DOHH2 (cell line): ENCODE results near the gene SNRK.

Source experiments
- H3F3A ChIP-seq: fragments of 200-600 bp; sonication (generic), shearing (Covaris generic); 2 replicates; pipeline ENCODE4 v1.6.0; 2016; ENCODE audit warnings: antibody characterized with exemption, mild to moderate bottlenecking; ENCODE audit not compliant: control insufficient read depth, insufficient read depth
- H3K27ac ChIP-seq: fragments of 200-600 bp; sonication (generic); 2 replicates; pipeline ENCODE4 v1.5.1; 2014; ENCODE audit warnings: low read depth, mild to moderate bottlenecking, low read length, moderate library complexity
- H3K27me3 ChIP-seq: fragments of 200-600 bp; sonication (generic); 2 replicates; pipeline ENCODE4 v1.6.1; 2014; ENCODE audit warnings: mild to moderate bottlenecking, low read length, mixed read lengths; ENCODE audit not compliant: control insufficient read depth
- H3K36me3 ChIP-seq: fragments of 200-600 bp; sonication (generic); 2 replicates; pipeline ENCODE4 v1.6.1; 2014; ENCODE audit warnings: mild to moderate bottlenecking, low read length, moderate library complexity, mixed read lengths; ENCODE audit not compliant: control insufficient read depth
- H3K4me1 ChIP-seq: fragments of 200-600 bp; sonication (generic); 2 replicates; pipeline ENCODE4 v1.6.1; 2014; ENCODE audit warnings: mild to moderate bottlenecking, low read length, mixed read lengths; ENCODE audit not compliant: control insufficient read depth
- H3K4me2 ChIP-seq: fragments of 200-600 bp; sonication (generic); 2 replicates; pipeline ENCODE4 v1.6.0; 2014; ENCODE audit warnings: mild to moderate bottlenecking, low read length, moderate library complexity
- H3K4me3 ChIP-seq: fragments of 200-600 bp; sonication (generic); 2 replicates; pipeline ENCODE4 v1.5.1; 2014; ENCODE audit warnings: mild to moderate bottlenecking, low read length, mixed read lengths
- H3K79me2 ChIP-seq: fragments of 200-600 bp; sonication (generic); 2 replicates; pipeline ENCODE4 v1.6.1; 2014; ENCODE audit warnings: mild to moderate bottlenecking, low read length, mixed read lengths; ENCODE audit not compliant: control insufficient read depth
- H3K9me2 ChIP-seq: fragments of 200-600 bp; sonication (generic); replicated peaks from 2 replicates; pipeline ENCODE4 v1.6.1; 2014; ENCODE audit warnings: mild to moderate bottlenecking, low read length, mixed read lengths; ENCODE audit not compliant: control insufficient read depth
- H3K9me3 ChIP-seq: fragments of 200-600 bp; sonication (generic); 2 replicates; pipeline ENCODE4 v1.6.1; 2014; ENCODE audit warnings: antibody characterized with exemption, low read length, mixed read lengths; ENCODE audit not compliant: control insufficient read depth, insufficient read depth
- H4K20me1 ChIP-seq: fragments of 200-600 bp; sonication (generic); 2 replicates; pipeline ENCODE4 v1.6.0; 2014; ENCODE audit warnings: low read depth, mild to moderate bottlenecking, antibody characterized with exemption, low read length, moderate library complexity; ENCODE audit not compliant: control insufficient read depth, insufficient read depth
- CTCF ChIP-seq: fragments of 200-600 bp; sonication (generic); IDR thresholded peaks from one replicate; pipeline ENCODE4 v1.5.1; 2014; ENCODE audit warnings: antibody characterized with exemption, mild to moderate bottlenecking, low read depth, low read length; ENCODE audit not compliant: poor library complexity, severe bottlenecking
- EZH2phosphoT487 ChIP-seq: fragments of 200-600 bp; sonication (generic); IDR thresholded peaks from 2 replicates; pipeline ENCODE4 v1.6.1; 2017; ENCODE audit warnings: borderline replicate concordance, mild to moderate bottlenecking, antibody characterized with exemption, low read length, moderate library complexity, mixed read lengths

SNRK gene

GRCh38 chr3:43290956-43291355, 4.6 kb downstream of the SNRK start:
- peaks cover 18% of the 10 kb centered on the region for H4K20me1 ChIP-seq
- peaks cover 29% of the 10 kb centered on the region for H3K4me1 ChIP-seq
- TF ChIP-seq EZH2phosphoT487 (no peak), CTCF (no peak)

DNA sequence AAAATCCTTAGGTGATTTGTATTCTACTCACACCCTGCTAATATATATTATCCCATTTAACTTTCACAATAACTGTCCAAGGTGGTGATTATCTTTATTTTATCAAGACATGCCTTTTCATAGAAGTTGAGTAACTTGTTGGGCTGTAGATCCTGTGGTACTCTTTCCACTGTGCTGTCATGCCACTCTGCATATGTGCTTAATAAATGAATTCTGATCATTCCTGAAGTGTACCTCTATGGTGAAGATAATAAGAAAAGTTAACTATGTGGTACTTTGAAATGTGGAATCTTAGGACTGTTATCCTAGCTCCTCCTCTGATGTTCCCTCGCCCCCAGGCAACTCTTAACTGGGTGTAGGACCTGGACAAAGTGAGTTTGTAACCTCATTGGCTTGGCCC, 5.2 kb downstream of the SNRK start:
- no peak overlapping the region for H3K4me2 ChIP-seq
- peaks cover 24% of the 10 kb centered on the region for H3K36me3 ChIP-seq
- H3K27ac ChIP-seq, result no peak overlapping the region
- peaks cover 18% of the 10 kb centered on the region for H4K20me1 ChIP-seq
- H3K9me3 ChIP-seq, result no peaks in the 10 kb centered on the region
- no peaks in the 10 kb centered on the region for H3F3A ChIP-seq
- H3K79me2 ChIP-seq, result peaks cover 93% of the 10 kb centered on the region
- H3K4me3 ChIP-seq, result no peak overlapping the region
- no peaks in the 10 kb centered on the region for H3K9me2 ChIP-seq
- no peaks in the 10 kb centered on the region for H3K27me3 ChIP-seq
- TF ChIP-seq CTCF, result no peak
- no peak for TF ChIP-seq EZH2phosphoT487
- peaks cover 34% of the 10 kb centered on the region for H3K4me1 ChIP-seq

More at GRCh38 chr3:43290956-43291355, 4.6 kb downstream of the SNRK start:
- no peak overlapping the region for H3K4me2 ChIP-seq
- H3K9me3 ChIP-seq, result no peaks in the 10 kb centered on the region
- H3K27ac ChIP-seq, result no peak overlapping the region
- peaks cover 24% of the 10 kb centered on the region for H3K36me3 ChIP-seq
- H3K9me2 ChIP-seq, result no peaks in the 10 kb centered on the region
- peaks cover 89% of the 10 kb centered on the region for H3K79me2 ChIP-seq
- no peaks in the 10 kb centered on the region for H3K27me3 ChIP-seq
- no peaks in the 10 kb centered on the region for H3F3A ChIP-seq
- no peak overlapping the region for H3K4me3 ChIP-seq

DNA sequence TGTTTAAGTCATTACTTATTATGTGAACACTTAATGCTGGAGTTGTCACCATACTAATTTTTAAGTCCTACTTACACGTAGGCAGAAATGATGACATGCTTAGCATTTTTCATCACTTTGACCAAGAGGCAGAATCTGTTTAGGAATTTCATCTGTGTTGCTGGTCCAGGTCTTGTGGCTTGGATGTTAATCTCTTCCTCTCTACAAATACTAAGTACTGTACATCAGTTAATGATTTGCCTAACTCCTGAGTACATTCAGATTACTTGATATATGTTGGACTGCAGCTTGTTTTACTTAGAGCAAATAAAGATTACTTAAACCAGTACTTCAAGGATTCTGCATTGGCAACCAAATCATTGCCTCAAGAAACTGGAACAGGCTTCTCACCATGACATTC, 8.6 kb downstream of the SNRK start:
- H3K27me3 ChIP-seq, result no peaks in the 10 kb centered on the region
- TF ChIP-seq EZH2phosphoT487 (no peak), CTCF (no peak)
- H3K4me1 ChIP-seq, result peaks cover 20% of the 10 kb centered on the region
- no peak overlapping the region for H3K27ac ChIP-seq
- H3K36me3 ChIP-seq, result peaks cover 17% of the 10 kb centered on the region
- no peak overlapping the region for H3K4me2 ChIP-seq
- H3K79me2 ChIP-seq, result peaks cover 95% of the 10 kb centered on the region
- peaks cover 6% of the 10 kb centered on the region for H4K20me1 ChIP-seq
- no peaks in the 10 kb centered on the region for H3K9me2 ChIP-seq
- H3K9me3 ChIP-seq, result no peaks in the 10 kb centered on the region
- H3F3A ChIP-seq, result no peaks in the 10 kb centered on the region
- no peak overlapping the region for H3K4me3 ChIP-seq

DNA sequence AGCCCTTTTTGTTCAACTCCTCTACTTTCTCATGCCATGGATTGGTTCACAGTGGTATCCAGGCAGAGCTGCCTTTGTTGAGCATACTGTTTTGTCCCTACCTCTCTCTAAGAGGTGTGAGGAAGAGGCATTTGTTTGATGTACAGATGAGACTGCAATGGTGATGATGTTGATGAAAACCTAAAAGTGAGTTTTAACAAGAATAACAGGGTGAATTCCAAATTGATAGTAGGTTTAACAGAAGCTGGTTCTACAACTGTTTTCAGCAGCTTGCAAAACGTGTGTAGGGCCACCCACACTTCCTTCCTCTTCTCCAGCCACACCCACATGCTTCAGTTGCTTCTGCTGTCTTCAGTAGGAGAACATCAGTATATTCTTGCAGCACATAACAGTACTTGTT, 10.2 kb downstream of the SNRK start:
- no peaks in the 10 kb centered on the region for H3K27me3 ChIP-seq
- no peak overlapping the region for H3K27ac ChIP-seq
- peaks cover 80% of the 10 kb centered on the region for H3K79me2 ChIP-seq
- peak overlapping the region; percentile 42 for H3K4me2 ChIP-seq
- peaks cover 6% of the 10 kb centered on the region for H4K20me1 ChIP-seq
- no peaks in the 10 kb centered on the region for H3F3A ChIP-seq
- TF ChIP-seq CTCF (no peak), EZH2phosphoT487 (no peak)
- no peaks in the 10 kb centered on the region for H3K9me2 ChIP-seq
- H3K9me3 ChIP-seq, result no peaks in the 10 kb centered on the region
- H3K36me3 ChIP-seq, result peaks cover 6% of the 10 kb centered on the region; the same call in 1 of the 2 replicates
- H3K4me3 ChIP-seq, result peak overlapping the region; percentile 18
- H3K4me1 ChIP-seq, result peaks cover 13% of the 10 kb centered on the region
